GM12872 (cell line): ENCODE data around the gene GCK.

Experiments used
- CTCF ChIP-seq: IDR thresholded peaks from 3 replicates; pipeline ENCODE4 v1.5.1; 2011; ENCODE audit warnings: low read depth, mild to moderate bottlenecking, low read length, moderate library complexity; ENCODE audit not compliant: insufficient read depth

Gene GCK

DNA sequence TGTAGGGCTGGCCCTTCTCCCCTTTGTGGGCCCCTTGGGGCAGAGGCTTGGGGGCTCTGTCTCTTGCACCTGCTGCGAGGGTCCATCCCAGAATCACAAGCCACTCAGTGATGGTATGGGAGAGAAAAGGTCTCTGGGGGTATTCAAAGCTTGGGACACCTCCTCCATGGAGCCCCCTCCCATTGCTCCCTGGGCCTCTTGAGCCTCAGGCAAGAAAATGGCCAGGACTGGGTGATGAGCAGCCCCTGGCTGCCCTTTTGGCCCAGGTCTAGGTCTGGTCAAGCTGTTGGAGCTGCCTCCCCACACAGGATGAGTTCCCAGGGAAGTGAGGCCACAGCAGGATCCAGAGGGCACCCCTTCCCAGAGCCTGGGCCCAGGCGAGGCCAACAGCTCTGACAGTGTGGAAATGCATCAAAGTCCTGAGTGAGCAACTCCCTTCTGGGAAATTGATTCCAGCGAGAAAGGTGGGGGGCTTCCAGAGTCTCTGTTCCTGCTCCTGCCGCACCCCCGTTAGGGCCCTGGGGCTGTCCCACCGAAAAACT lies 44.7 kb downstream of the GCK start:
- no peak for TF ChIP-seq CTCF

- no peak for TF ChIP-seq CTCF
These were observed 45.5 kb downstream of the GCK start for GRCh38 chr7:44143646-44144250.

DNA sequence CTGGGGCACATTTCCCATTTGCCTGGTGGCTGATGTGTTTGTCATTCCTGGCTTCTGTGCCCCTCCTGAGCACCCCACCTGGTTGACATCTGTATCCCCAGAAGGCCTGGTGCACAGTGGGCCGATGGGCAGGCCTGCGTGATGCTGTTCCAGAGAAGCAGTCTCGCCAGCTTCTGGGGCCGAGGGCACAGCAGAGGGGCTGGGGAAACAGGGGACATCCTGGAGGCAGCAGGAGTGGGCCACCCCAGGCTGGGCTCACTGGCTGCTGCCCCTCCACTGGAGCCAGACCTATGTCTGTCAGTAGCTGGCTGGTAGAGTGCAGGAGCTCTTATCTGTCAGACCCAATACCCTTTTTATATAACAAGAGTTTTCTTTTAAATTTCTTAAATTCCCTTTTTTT lies 47.2 kb downstream of the GCK start:
- no peak for TF ChIP-seq CTCF

DNA sequence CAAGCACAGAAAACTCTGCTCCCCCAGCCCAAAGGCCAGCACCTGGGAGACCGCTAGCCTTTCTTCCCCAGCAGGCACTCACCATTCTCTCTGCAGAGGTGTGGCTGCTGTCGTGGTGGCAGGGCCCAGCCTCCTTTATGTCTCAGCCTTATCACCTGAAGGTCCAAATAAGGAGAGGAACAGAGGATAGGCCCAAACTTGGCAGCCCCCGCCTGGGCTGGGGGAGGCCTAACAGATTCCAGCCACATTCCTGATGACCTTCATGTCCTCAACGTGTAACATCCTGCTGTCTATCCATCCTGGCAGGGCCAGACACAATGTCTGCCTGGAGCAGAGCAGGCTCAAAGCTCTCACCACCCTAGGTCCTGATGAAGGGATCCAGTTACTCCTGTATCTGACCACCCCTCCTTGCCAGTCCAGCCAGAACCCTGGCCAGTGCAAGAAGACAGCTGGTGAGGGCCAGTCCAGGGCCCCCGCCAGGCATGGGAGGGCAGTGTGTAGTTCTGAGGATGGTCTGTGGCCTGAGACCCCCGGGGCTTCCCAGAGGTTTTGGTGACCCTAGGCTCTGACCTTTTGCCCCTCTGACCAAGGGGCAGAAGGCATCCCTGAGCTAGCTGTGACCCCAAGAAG lies 47.9 kb downstream of the GCK start, which contains the start of gene MYL7:
Gene MYL7, minus strand, starts transcription at position 112 of the 630 bp plus-strand sequence. Its CDS starts 27 bp downstream, at position 85.
- no peak for TF ChIP-seq CTCF

GRCh38 chr7:44140341-44140740 lies 48.9 kb downstream of the GCK start:
- no peak for TF ChIP-seq CTCF

GRCh38 chr7:44139311-44140010 lies 49.8 kb downstream of the GCK start:
- no peak for TF ChIP-seq CTCF

- peak; percentile 20; the same call in 1 of the 3 replicates for TF ChIP-seq CTCF
These were observed 50.5 kb downstream of the GCK start for GRCh38 chr7:44138698-44139097.
